ENCODE measurements around the gene KIFC1. TPM values are rescaled to one million over a fixed set of nuclear protein-coding genes. Genes with fewer than 3 reads are reported as not detected.
A peak's percentile ranks its signal among the peaks of the same experiment; 100 is the strongest.
"Not testable (repeated sequence)": the region's sequence is repeated elsewhere in the genome, so short reads cannot be mapped to it uniquely, and the experiment has no call there.

Gene KIFC1
- total RNA-seq, 1 donor from 2014 or later: 14.8 TPM

DNA sequence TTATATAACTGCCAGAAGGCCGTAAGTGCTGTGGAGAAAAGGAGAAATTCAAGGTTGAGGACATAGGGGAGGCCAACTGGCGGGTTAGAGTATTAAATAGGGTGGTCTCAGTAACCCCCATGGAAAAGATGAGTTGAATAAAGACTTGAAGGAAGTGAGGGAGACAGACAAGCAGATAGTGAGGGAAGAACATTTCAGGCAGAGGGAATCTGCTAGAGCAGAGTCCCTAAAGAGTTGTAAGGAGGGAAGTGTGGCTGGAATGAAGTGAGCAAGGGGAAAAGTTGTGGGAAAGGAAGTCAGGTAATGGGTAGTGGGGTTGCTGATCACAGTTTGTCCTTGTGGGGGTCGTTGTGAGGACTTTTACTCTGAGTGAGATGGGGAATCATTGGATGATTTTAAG is 1.4 kb downstream of the KIFC1 start:
- no peak for DNase-seq
- Mint-ChIP-seq H3K27ac (ENCODE audit: unreplicated experiment) (peak overlapping the region; percentile 83), H3K4me1 (ENCODE audit: low read depth, unreplicated experiment) (peaks cover 22% of the 10 kb centered on the region), H3K27me3 (ENCODE audit: unreplicated experiment) (peaks cover 3% of the 10 kb centered on the region), H3K4me3 (ENCODE audit: unreplicated experiment) (peak overlapping the region; percentile 89), H3K36me3 (ENCODE audit: unreplicated experiment) (no peaks in the 10 kb centered on the region), H3K9me3 (ENCODE audit: unreplicated experiment) (peaks cover 5% of the 10 kb centered on the region)
- no peak for TF ChIP-seq CTCF (IDR thresholded peaks at IDR 0.05; ENCODE audit: partially characterized antibody, unreplicated experiment)

- Mint-ChIP-seq H3K27ac (ENCODE audit: unreplicated experiment) (no peak overlapping the region), H3K36me3 (ENCODE audit: unreplicated experiment) (no peaks in the 10 kb centered on the region), H3K4me3 (ENCODE audit: unreplicated experiment) (no peak overlapping the region)
These were observed 5.9 kb downstream of the KIFC1 start for GRCh38 chr6:33397541-33397940.

DNA sequence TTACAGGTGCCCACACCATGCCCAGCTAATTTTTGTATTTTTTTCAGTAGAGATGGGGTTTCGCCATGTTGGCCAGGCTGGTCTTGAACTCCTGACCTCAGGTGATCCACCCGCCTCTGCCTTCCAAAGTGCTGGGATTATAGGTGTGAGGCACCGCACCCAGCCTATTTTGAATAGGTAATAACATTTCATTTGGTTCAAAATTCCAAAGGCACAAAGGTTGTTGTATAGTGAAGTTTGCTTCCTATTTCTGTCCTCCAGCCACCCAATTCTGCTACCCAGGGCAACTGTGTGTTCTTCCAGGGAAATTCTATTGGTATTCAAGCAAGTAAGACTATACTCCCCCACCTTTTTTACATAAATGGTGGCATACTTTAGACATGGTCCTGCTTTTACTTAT is 7.0 kb downstream of the KIFC1 start:
- H3K9me3 Mint-ChIP-seq (ENCODE audit: unreplicated experiment); H3K4me1 Mint-ChIP-seq (ENCODE audit: low read depth, unreplicated experiment); H3K36me3 Mint-ChIP-seq (ENCODE audit: unreplicated experiment); H3K27ac Mint-ChIP-seq (ENCODE audit: unreplicated experiment); H3K4me3 Mint-ChIP-seq (ENCODE audit: unreplicated experiment); DNase-seq; H3K27me3 Mint-ChIP-seq (ENCODE audit: unreplicated experiment): not testable (repeated sequence)

More at GRCh38 chr6:33397541-33397940, 5.9 kb downstream of the KIFC1 start:
- no peak for TF ChIP-seq CTCF (IDR thresholded peaks at IDR 0.05; ENCODE audit: partially characterized antibody, unreplicated experiment)
- Mint-ChIP-seq H3K27me3 (ENCODE audit: unreplicated experiment) (no peaks in the 10 kb centered on the region), H3K9me3 (ENCODE audit: unreplicated experiment) (no peaks in the 10 kb centered on the region), H3K4me1 (ENCODE audit: low read depth, unreplicated experiment) (peaks cover 10% of the 10 kb centered on the region)
- DNase-seq: no peak

DNA sequence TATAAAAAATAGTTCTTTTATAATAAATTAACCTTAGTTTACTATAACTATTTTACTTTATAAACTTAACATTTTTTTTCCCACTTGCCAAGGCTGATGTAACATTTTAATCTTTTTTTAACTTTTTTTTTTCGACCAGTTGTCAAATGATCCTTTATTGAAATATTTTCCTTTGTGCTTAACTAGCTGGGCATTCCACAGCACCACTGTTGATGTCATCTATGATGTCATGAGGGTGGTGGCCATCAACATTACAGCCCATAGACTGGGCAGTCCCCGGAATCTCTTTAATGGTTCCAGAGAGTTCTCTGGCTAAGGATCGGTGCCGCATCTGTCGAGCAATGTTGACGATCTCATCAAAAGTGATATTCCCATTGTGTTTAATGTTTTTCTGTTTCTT is 8.3 kb downstream of the KIFC1 start:
- not testable (repeated sequence) for H3K36me3 Mint-ChIP-seq (ENCODE audit: unreplicated experiment); H3K27ac Mint-ChIP-seq (ENCODE audit: unreplicated experiment); H3K27me3 Mint-ChIP-seq (ENCODE audit: unreplicated experiment); H3K4me1 Mint-ChIP-seq (ENCODE audit: low read depth, unreplicated experiment); H3K4me3 Mint-ChIP-seq (ENCODE audit: unreplicated experiment); H3K9me3 Mint-ChIP-seq (ENCODE audit: unreplicated experiment); DNase-seq

DNA sequence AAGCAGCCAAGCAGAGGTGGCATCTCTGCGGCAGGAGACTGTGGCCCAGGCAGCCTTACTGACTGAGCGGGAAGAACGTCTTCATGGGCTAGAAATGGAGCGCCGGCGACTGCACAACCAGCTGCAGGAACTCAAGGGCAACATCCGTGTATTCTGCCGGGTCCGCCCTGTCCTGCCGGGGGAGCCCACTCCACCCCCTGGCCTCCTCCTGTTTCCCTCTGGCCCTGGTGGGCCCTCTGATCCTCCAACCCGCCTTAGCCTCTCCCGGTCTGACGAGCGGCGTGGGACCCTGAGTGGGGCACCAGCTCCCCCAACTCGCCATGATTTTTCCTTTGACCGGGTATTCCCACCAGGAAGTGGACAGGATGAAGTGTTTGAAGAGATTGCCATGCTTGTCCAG is 13.3 kb downstream of the KIFC1 start:
- peaks cover 3% of the 10 kb centered on the region for H3K4me1 Mint-ChIP-seq (ENCODE audit: low read depth, unreplicated experiment)
- peaks cover 6% of the 10 kb centered on the region for H3K27me3 Mint-ChIP-seq (ENCODE audit: unreplicated experiment)
- H3K27ac Mint-ChIP-seq (ENCODE audit: unreplicated experiment): no peak overlapping the region
- DNase-seq: no peak
- H3K9me3 Mint-ChIP-seq (ENCODE audit: unreplicated experiment): peaks cover 2% of the 10 kb centered on the region
- no peaks in the 10 kb centered on the region for H3K36me3 Mint-ChIP-seq (ENCODE audit: unreplicated experiment)
- no peak for TF ChIP-seq CTCF (IDR thresholded peaks at IDR 0.05; ENCODE audit: partially characterized antibody, unreplicated experiment)
- H3K4me3 Mint-ChIP-seq (ENCODE audit: unreplicated experiment): no peak overlapping the region

DNA sequence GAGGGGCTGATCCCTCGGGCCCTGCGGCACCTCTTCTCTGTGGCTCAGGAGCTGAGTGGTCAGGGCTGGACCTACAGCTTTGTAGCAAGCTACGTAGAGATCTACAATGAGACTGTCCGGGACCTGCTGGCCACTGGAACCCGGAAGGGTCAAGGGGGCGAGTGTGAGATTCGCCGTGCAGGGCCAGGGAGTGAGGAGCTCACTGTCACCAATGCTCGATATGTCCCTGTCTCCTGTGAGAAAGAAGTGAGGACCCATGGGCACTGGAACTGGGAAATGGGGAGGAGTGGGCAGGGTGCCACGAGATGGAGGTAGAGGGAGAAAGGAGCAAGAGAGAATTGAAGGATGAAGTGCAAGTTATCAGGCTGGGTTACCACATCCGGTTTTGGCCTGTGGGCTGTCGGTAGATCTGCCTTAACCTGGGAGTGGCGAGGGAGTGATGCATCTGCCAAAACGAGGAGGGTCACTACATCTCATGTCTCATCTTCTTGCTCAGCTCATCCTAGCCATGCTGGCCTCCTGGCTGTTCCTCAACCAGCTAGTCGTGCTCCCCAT is 13.8 kb downstream of the KIFC1 start:
- Mint-ChIP-seq H3K27ac (ENCODE audit: unreplicated experiment) (no peak overlapping the region), H3K4me1 (ENCODE audit: low read depth, unreplicated experiment) (peaks cover 4% of the 10 kb centered on the region), H3K27me3 (ENCODE audit: unreplicated experiment) (peaks cover 7% of the 10 kb centered on the region), H3K36me3 (ENCODE audit: unreplicated experiment) (no peaks in the 10 kb centered on the region), H3K4me3 (ENCODE audit: unreplicated experiment) (no peak overlapping the region), H3K9me3 (ENCODE audit: unreplicated experiment) (peaks cover 2% of the 10 kb centered on the region)
- no peak for DNase-seq
- TF ChIP-seq CTCF (IDR thresholded peaks at IDR 0.05; ENCODE audit: partially characterized antibody, unreplicated experiment): no peak
